Kidney (tissue), 14 donors: ENCODE measurements around the gene BMS1. TPM values are rescaled to one million over a fixed set of nuclear protein-coding genes. Genes with fewer than 3 reads are reported as not detected.
"Not testable (repeated sequence)": the region's sequence is repeated elsewhere in the genome, so short reads cannot be mapped to it uniquely, and the experiment has no call there.

Experiments used
- DNase-seq, 5 donors: peaks; one replicate each; pipeline ENCODE4 v3.0.0-alpha.2; 2013 to 2020
- FAIRE-seq: peaks from 2 replicates; lab custom pipeline; 2012; peaks lifted over from hg19 to GRCh38; lab: Jason Lieb, UNC
- H3K27ac ChIP-seq, 2 donors: one replicate each; pipeline ENCODE4 v1.7.0; 2013; ENCODE audit warnings: low read depth in 2 of 2, low read length in 2 of 2, inconsistent platforms in 1 of 2
- H3K27me3 ChIP-seq: one replicate; pipeline ENCODE4 v1.7.1; 2013; ENCODE audit warnings: low read length, inconsistent platforms; ENCODE audit not compliant: control insufficient read depth, insufficient read depth
- H3K36me3 ChIP-seq, 3 donors: one replicate each; pipeline versions ENCODE4 v1.7.0 to v1.7.1; 2013; ENCODE audit warnings: low read length in 3 of 3, control low read depth in 1 of 3, inconsistent platforms in 1 of 3; ENCODE audit not compliant: insufficient read depth in 3 of 3, control insufficient read depth in 2 of 3
- H3K4me1 ChIP-seq, 3 donors: one replicate each; pipeline versions ENCODE4 v1.7.0 to v1.7.1; 2013; ENCODE audit warnings: low read length in 3 of 3, inconsistent platforms in 1 of 3, low read depth in 1 of 3; ENCODE audit not compliant: control insufficient read depth in 2 of 3, insufficient read depth in 2 of 3
- H3K4me3 ChIP-seq, 3 donors: one replicate each; pipeline versions ENCODE4 v1.7.0 to v1.8.1; 2013; ENCODE audit warnings: low read length in 3 of 3, control low read depth in 1 of 3, inconsistent platforms in 1 of 3
- H3K9ac ChIP-seq, 3 donors: one replicate each; pipeline versions ENCODE4 v1.7.0 to v1.7.1; 2013; ENCODE audit warnings: low read length in 3 of 3, control low read depth in 1 of 3, inconsistent platforms in 1 of 3
- H3K9me3 ChIP-seq, 3 donors: one replicate each; pipeline versions ENCODE4 v1.7.0 to v1.7.1; 2013; ENCODE audit warnings: low read length in 3 of 3, control low read depth in 1 of 3, inconsistent platforms in 1 of 3; ENCODE audit not compliant: control insufficient read depth in 2 of 3, insufficient read depth in 1 of 3
- CTCF ChIP-seq: IDR thresholded peaks from 3 replicates; pipeline ENCODE4 v1.5.1; 2012; ENCODE audit warnings: mild to moderate bottlenecking, moderate library complexity, borderline replicate concordance; ENCODE audit not compliant: insufficient read depth; ENCODE audit errors: extremely low read depth
- intact Hi-C: fragments of 100-400 bp; cut with DNase I; formaldehyde crosslinking; loops from one replicate; pipeline ENCODE4 v1.11.1; 2022
- polyA plus RNA-seq: library from polyadenylated mRNA; stranded (reverse); fragments of 350-450 nt; fragmentation: Illumina TruSeq; extraction: RNeasy Lipid Tissue Mini Kit (QIAGEN cat#74804); gene quantifications from one replicate; pipeline ENCODE4 v1.2.3, GENCODE V29; 2014; ENCODE audit warnings: low read depth, low replicate concordance; ENCODE audit not compliant: insufficient read depth
- total RNA-seq: library from RNA; stranded (reverse); fragmentation: NEBNext Ultra II Directional; extraction: Animal tissue kit (Norgen Biotek cat#: 25700); gene quantifications from one replicate; pipeline ENCODE4 v1.2.1, GENCODE V29; 2021
- donor health status: control.
- donor health status: control.
- donor health status: control.
- donor health status: control.
- donor health status: control.
- donor health status: DM: yes; HTN: yes; CAD: no.
- donor health status: Normal renal cell carcinoma (clear cell type).

Gene BMS1
- total and polyA plus RNA-seq, 2 donors from 2014 or later, result 6.0 to 14.1 TPM

- Histone ChIP-seq H3K36me3 (peaks cover 0 to 15% (median 12%) of the 10 kb centered on the region in 3 donors), H3K27ac (no peak overlapping the region), H3K4me1 (no peaks in the 10 kb centered on the region), H3K4me3 (no peak overlapping the region), H3K9me3 (no peaks in the 10 kb centered on the region), H3K9ac (no peak overlapping the region), H3K27me3 (no peaks in the 10 kb centered on the region)
- intact Hi-C loops, result no loop called here
- no peak for TF ChIP-seq CTCF
- DNase-seq (no peak), FAIRE-seq (no peak)
These were observed 34.3 kb downstream of the BMS1 start for GRCh38 chr10:42816912-42817311.

GRCh38 chr10:42817417-42817816, 34.8 kb downstream of the BMS1 start:
- H3K4me3 ChIP-seq, H3K27me3 ChIP-seq, H3K9me3 ChIP-seq, DNase-seq, intact Hi-C loops, H3K4me1 ChIP-seq, FAIRE-seq, H3K27ac ChIP-seq, H3K9ac ChIP-seq: not testable (repeated sequence)
- H3K36me3 ChIP-seq, result peaks cover under 1 to 15% (median 10%) of the 10 kb centered on the region in 3 donors

- DNase-seq, H3K9ac ChIP-seq, intact Hi-C loops, H3K27me3 ChIP-seq, H3K27ac ChIP-seq, H3K4me1 ChIP-seq, FAIRE-seq, H3K4me3 ChIP-seq, H3K9me3 ChIP-seq: not testable (repeated sequence)
- H3K36me3 ChIP-seq, result peaks cover 10 to 20% (median 15%) of the 10 kb centered on the region in 3 donors
These were observed 44.2 kb downstream of the BMS1 start for GRCh38 chr10:42826759-42827158.

- Histone ChIP-seq H3K27me3 (no peaks in the 10 kb centered on the region), H3K36me3 (peaks cover 10 to 20% (median 15%) of the 10 kb centered on the region in 3 donors), H3K4me1 (no peaks in the 10 kb centered on the region), H3K27ac (no peak overlapping the region), H3K9me3 (no peaks in the 10 kb centered on the region), H3K9ac (no peak overlapping the region), H3K4me3 (no peak overlapping the region)
- no peak for FAIRE-seq
- peak in 1 of 5 donors; percentile 14 for DNase-seq
- TF ChIP-seq CTCF, result no peak
- intact Hi-C loops, result no loop called here
These were observed 44.6 kb downstream of the BMS1 start for GRCh38 chr10:42827201-42827600.

- H3K4me1 ChIP-seq, H3K9me3 ChIP-seq, DNase-seq, FAIRE-seq, H3K9ac ChIP-seq, H3K27me3 ChIP-seq, H3K27ac ChIP-seq, intact Hi-C loops, H3K4me3 ChIP-seq: not testable (repeated sequence)
- peaks cover 8 to 20% (median 13%) of the 10 kb centered on the region in 3 donors for H3K36me3 ChIP-seq
These were observed 45.8 kb downstream of the BMS1 start for GRCh38 chr10:42828391-42828790.
